ENCODE data around the gene DMWD.

Gene DMWD

GRCh38 chr19:45822716-45823115 is 30.1 kb upstream of the DMWD start:
- ATAC-seq, result no peak
- TF ChIP-seq, protein P1, sequence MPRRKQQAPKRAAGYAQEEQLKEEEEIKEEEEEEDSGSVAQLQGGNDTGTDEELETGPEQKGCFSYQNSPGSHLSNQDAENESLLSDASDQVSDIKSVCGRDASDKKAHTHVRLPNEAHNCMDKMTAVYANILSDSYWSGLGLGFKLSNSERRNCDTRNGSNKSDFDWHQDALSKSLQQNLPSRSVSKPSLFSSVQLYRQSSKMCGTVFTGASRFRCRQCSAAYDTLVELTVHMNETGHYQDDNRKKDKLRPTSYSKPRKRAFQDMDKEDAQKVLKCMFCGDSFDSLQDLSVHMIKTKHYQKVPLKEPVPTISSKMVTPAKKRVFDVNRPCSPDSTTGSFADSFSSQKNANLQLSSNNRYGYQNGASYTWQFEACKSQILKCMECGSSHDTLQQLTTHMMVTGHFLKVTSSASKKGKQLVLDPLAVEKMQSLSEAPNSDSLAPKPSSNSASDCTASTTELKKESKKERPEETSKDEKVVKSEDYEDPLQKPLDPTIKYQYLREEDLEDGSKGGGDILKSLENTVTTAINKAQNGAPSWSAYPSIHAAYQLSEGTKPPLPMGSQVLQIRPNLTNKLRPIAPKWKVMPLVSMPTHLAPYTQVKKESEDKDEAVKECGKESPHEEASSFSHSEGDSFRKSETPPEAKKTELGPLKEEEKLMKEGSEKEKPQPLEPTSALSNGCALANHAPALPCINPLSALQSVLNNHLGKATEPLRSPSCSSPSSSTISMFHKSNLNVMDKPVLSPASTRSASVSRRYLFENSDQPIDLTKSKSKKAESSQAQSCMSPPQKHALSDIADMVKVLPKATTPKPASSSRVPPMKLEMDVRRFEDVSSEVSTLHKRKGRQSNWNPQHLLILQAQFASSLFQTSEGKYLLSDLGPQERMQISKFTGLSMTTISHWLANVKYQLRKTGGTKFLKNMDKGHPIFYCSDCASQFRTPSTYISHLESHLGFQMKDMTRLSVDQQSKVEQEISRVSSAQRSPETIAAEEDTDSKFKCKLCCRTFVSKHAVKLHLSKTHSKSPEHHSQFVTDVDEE (CRISPR knock-in tag; IDR thresholded peaks at IDR 0.05), result no peak
- no peak for TF ChIP-seq BACH2 (CRISPR knock-in tag; IDR thresholded peaks at IDR 0.05; ENCODE audit: borderline replicate concordance)
- no peak for TF ChIP-seq ZFP3 (CRISPR knock-in tag; IDR thresholded peaks at IDR 0.05)
- TF ChIP-seq GLIS3 (CRISPR knock-in tag; IDR thresholded peaks at IDR 0.05), result no peak
- TF ChIP-seq TOX (CRISPR knock-in tag; IDR thresholded peaks at IDR 0.05; ENCODE audit: borderline replicate concordance), result no peak
- TF ChIP-seq POU6F1 (CRISPR knock-in tag; IDR thresholded peaks at IDR 0.05; ENCODE audit: borderline replicate concordance, low read depth), result no peak
- no peak for TF ChIP-seq PPARA (CRISPR knock-in tag; IDR thresholded peaks at IDR 0.05; ENCODE audit: borderline replicate concordance)
- TF ChIP-seq, protein P2, sequence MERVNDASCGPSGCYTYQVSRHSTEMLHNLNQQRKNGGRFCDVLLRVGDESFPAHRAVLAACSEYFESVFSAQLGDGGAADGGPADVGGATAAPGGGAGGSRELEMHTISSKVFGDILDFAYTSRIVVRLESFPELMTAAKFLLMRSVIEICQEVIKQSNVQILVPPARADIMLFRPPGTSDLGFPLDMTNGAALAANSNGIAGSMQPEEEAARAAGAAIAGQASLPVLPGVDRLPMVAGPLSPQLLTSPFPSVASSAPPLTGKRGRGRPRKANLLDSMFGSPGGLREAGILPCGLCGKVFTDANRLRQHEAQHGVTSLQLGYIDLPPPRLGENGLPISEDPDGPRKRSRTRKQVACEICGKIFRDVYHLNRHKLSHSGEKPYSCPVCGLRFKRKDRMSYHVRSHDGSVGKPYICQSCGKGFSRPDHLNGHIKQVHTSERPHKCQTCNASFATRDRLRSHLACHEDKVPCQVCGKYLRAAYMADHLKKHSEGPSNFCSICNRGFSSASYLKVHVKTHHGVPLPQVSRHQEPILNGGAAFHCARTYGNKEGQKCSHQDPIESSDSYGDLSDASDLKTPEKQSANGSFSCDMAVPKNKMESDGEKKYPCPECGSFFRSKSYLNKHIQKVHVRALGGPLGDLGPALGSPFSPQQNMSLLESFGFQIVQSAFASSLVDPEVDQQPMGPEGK (CRISPR knock-in tag; IDR thresholded peaks at IDR 0.05; ENCODE audit: borderline replicate concordance), result no peak
- TF ChIP-seq, protein P3, sequence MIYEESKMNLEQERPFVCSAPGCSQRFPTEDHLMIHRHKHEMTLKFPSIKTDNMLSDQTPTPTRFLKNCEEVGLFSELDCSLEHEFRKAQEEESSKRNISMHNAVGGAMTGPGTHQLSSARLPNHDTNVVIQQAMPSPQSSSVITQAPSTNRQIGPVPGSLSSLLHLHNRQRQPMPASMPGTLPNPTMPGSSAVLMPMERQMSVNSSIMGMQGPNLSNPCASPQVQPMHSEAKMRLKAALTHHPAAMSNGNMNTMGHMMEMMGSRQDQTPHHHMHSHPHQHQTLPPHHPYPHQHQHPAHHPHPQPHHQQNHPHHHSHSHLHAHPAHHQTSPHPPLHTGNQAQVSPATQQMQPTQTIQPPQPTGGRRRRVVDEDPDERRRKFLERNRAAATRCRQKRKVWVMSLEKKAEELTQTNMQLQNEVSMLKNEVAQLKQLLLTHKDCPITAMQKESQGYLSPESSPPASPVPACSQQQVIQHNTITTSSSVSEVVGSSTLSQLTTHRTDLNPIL (CRISPR knock-in tag; IDR thresholded peaks at IDR 0.05; ENCODE audit: low read depth), result no peak
- no peak for TF ChIP-seq ZFP30 (CRISPR knock-in tag; IDR thresholded peaks at IDR 0.05)
- no peak for TF ChIP-seq SNAI2 (CRISPR knock-in tag; IDR thresholded peaks at IDR 0.05)
- TF ChIP-seq ISL1 (CRISPR knock-in tag; IDR thresholded peaks at IDR 0.05), result no peak
- TF ChIP-seq ZNF565 (CRISPR knock-in tag; conservative IDR thresholded peaks at IDR 0.05; ENCODE audit: low read depth), result no peak
- no peak for TF ChIP-seq ESRRG (CRISPR knock-in tag; IDR thresholded peaks at IDR 0.05)
- TF ChIP-seq ZNF8 (CRISPR knock-in tag; IDR thresholded peaks at IDR 0.05), result no peak
- no peak for TF ChIP-seq OSR1 (CRISPR knock-in tag; IDR thresholded peaks at IDR 0.05)
- TF ChIP-seq CSDC2 (CRISPR knock-in tag; IDR thresholded peaks at IDR 0.05), result no peak
- TF ChIP-seq ZNF70 (CRISPR knock-in tag; IDR thresholded peaks at IDR 0.05), result no peak
- no peak for TF ChIP-seq CSRNP3 (CRISPR knock-in tag; IDR thresholded peaks at IDR 0.05)
- TF ChIP-seq RARB (CRISPR knock-in tag; IDR thresholded peaks at IDR 0.05), result no peak

DNA sequence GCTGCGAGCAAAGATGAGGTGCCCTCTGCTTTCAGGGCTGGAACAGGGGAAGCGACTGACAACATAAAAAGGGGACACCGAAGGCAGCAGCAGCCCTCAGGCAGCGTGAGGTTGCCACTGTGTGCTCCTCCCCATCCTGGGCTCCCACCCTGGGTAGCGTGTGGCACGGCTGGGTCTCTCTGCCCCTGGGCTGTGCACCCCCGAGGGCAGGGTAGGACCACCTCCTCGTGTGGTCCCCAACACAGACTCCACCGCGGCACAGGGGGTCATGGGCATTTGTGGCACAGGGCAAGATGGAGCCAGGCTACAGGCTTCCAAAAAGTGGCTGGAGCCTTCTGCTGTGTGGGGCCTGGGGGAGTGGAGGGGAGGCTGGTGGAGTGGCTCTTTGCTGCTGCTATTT is 28.9 kb upstream of the DMWD start:
- TF ChIP-seq PPARA (CRISPR knock-in tag; IDR thresholded peaks at IDR 0.05; ENCODE audit: borderline replicate concordance), result no peak
- no peak for TF ChIP-seq ZNF565 (CRISPR knock-in tag; conservative IDR thresholded peaks at IDR 0.05; ENCODE audit: low read depth)
- no peak for TF ChIP-seq ZC3H10 (CRISPR knock-in tag; IDR thresholded peaks at IDR 0.05)
- no peak for ATAC-seq

DNA sequence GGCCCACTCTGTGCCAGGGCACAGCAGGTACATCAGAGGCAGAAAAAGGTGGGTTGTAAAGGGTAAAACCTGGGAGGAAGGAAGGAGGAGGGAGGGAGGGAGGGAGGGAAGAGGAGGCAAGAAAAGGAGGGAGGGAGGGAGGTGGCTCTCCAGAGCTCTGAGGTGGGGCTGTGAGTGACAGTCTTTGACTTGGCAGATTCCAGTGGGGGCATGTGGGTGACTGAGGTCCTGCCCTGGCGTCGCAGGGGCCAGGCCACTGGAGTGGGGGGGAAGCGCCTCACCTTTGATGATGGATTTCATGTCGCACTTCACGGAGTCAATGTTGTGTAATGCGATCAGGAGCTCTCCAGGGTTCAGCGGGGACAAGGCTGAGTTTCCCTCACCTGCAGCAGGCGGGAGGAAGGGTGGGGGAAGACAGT is 28.5 kb upstream of the DMWD start:
- no peak for ATAC-seq
- no peak for TF ChIP-seq SNAI2 (CRISPR knock-in tag; IDR thresholded peaks at IDR 0.05)
- TF ChIP-seq ZNF565 (CRISPR knock-in tag; conservative IDR thresholded peaks at IDR 0.05; ENCODE audit: low read depth), result no peak
- TF ChIP-seq, protein P1 (CRISPR knock-in tag; IDR thresholded peaks at IDR 0.05), result no peak
- TF ChIP-seq TOX (CRISPR knock-in tag; IDR thresholded peaks at IDR 0.05; ENCODE audit: borderline replicate concordance), result no peak
- TF ChIP-seq TCF4 (CRISPR knock-in tag; IDR thresholded peaks at IDR 0.05; ENCODE audit: borderline replicate concordance), result no peak
- no peak for TF ChIP-seq ZNF70 (CRISPR knock-in tag; IDR thresholded peaks at IDR 0.05)
- no peak for TF ChIP-seq ZFP30 (CRISPR knock-in tag; IDR thresholded peaks at IDR 0.05)

Data from SK-N-SH treated with all-trans-retinoic acid at 6 μM for 48 hours (cell line).